ENCODE data around the gene PAIP1. TPM values are rescaled to one million over a fixed set of nuclear protein-coding genes. Genes with fewer than 3 reads are reported as not detected.
"Not testable (repeated sequence)": the region's sequence is repeated elsewhere in the genome, so short reads cannot be mapped to it uniquely, and the experiment has no call there.

The PAIP1 gene
- total and polyA plus RNA-seq, 4 donors: 58.6 to 65.8 (median 63.2) TPM

GRCh38 chr5:43549272-43549671 lies 7.6 kb downstream of the PAIP1 start:
- H3K9me3 ChIP-seq (ENCODE audit: control insufficient read depth, low read length); intact Hi-C loops (cut with DNase I); H3K4me3 ChIP-seq (ENCODE audit: low read length in 2 of 2); ATAC-seq (ENCODE audit: low FRiP score); H3K27me3 ChIP-seq (ENCODE audit: control insufficient read depth in 1 of 2, insufficient read depth in 2 of 2, low read length in 1 of 2); DNase-seq; H3K4me1 ChIP-seq (ENCODE audit: control insufficient read depth in 1 of 2, insufficient read depth in 2 of 2, low read length in 2 of 2); H3K27ac ChIP-seq (ENCODE audit: low read depth in 1 of 2, low read length in 2 of 2): not testable (repeated sequence)
- H3K36me3 ChIP-seq (ENCODE audit: control insufficient read depth in 1 of 2, insufficient read depth in 2 of 2, low read length in 1 of 2): peaks cover 0 to 10% of the 10 kb centered on the region in 2 donors
- WGBS, 2 donors: 94 to 96% methylated on average over 8 of the region's 8 CpGs

- no peak for DNase-seq
- intact Hi-C loops (cut with DNase I): no loop called here
- 59 to 65% methylated on average over 5 of the region's 5 CpGs for WGBS, 2 donors
Measured at GRCh38 chr5:43548358-43548757, 8.5 kb downstream of the PAIP1 start.

GRCh38 chr5:43547532-43547931 lies 9.3 kb downstream of the PAIP1 start:
- no peak for DNase-seq
- no peak overlapping the region for H3K4me3 ChIP-seq (ENCODE audit: low read length in 2 of 2)
- peaks cover 0 to 5% of the 10 kb centered on the region in 2 donors for H3K4me1 ChIP-seq (ENCODE audit: control insufficient read depth in 1 of 2, insufficient read depth in 2 of 2, low read length in 2 of 2)
- no peaks in the 10 kb centered on the region for H3K27me3 ChIP-seq (ENCODE audit: control insufficient read depth in 1 of 2, insufficient read depth in 2 of 2, low read length in 1 of 2)
- intact Hi-C loops (cut with DNase I): no loop called here
- peaks cover 2 to 12% of the 10 kb centered on the region in 2 donors for H3K36me3 ChIP-seq (ENCODE audit: control insufficient read depth in 1 of 2, insufficient read depth in 2 of 2, low read length in 1 of 2)
- 92 to 93% methylated on average over 2 of the region's 2 CpGs for WGBS, 2 donors
- ATAC-seq (ENCODE audit: low FRiP score): no peak
- no peaks in the 10 kb centered on the region for H3K9me3 ChIP-seq (ENCODE audit: control insufficient read depth, low read length)
- H3K27ac ChIP-seq (ENCODE audit: low read depth in 1 of 2, low read length in 2 of 2): no peak overlapping the region

More at GRCh38 chr5:43548358-43548757, 8.5 kb downstream of the PAIP1 start:
- no peak for ATAC-seq (ENCODE audit: low FRiP score)
- Histone ChIP-seq H3K27me3 (ENCODE audit: control insufficient read depth in 1 of 2, insufficient read depth in 2 of 2, low read length in 1 of 2) (no peaks in the 10 kb centered on the region), H3K9me3 (ENCODE audit: control insufficient read depth, low read length) (no peaks in the 10 kb centered on the region), H3K36me3 (ENCODE audit: control insufficient read depth in 1 of 2, insufficient read depth in 2 of 2, low read length in 1 of 2) (peaks cover 2 to 12% of the 10 kb centered on the region in 2 donors), H3K27ac (ENCODE audit: low read depth in 1 of 2, low read length in 2 of 2) (no peak overlapping the region), H3K4me3 (ENCODE audit: low read length in 2 of 2) (no peak overlapping the region), H3K4me1 (ENCODE audit: control insufficient read depth in 1 of 2, insufficient read depth in 2 of 2, low read length in 2 of 2) (peaks cover 0 to 7% of the 10 kb centered on the region in 2 donors)

GRCh38 chr5:43543434-43543833 lies 13.4 kb downstream of the PAIP1 start:
- no peak for DNase-seq
- no peak overlapping the region for H3K4me3 ChIP-seq (ENCODE audit: low read length in 2 of 2)
- intact Hi-C loops (cut with DNase I): no loop called here
- peaks cover 2 to 12% of the 10 kb centered on the region in 2 donors for H3K36me3 ChIP-seq (ENCODE audit: control insufficient read depth in 1 of 2, insufficient read depth in 2 of 2, low read length in 1 of 2)
- H3K9me3 ChIP-seq (ENCODE audit: control insufficient read depth, low read length): no peaks in the 10 kb centered on the region
- no peaks in the 10 kb centered on the region for H3K27me3 ChIP-seq (ENCODE audit: control insufficient read depth in 1 of 2, insufficient read depth in 2 of 2, low read length in 1 of 2)
- peaks cover 0 to 1% of the 10 kb centered on the region in 2 donors for H3K4me1 ChIP-seq (ENCODE audit: control insufficient read depth in 1 of 2, insufficient read depth in 2 of 2, low read length in 2 of 2)
- no peak overlapping the region for H3K27ac ChIP-seq (ENCODE audit: low read depth in 1 of 2, low read length in 2 of 2)
- ATAC-seq (ENCODE audit: low FRiP score): no peak

- Histone ChIP-seq H3K36me3 (ENCODE audit: control insufficient read depth in 1 of 2, insufficient read depth in 2 of 2, low read length in 1 of 2) (peaks cover 2 to 7% of the 10 kb centered on the region in 2 donors), H3K4me3 (ENCODE audit: low read length in 2 of 2) (no peak overlapping the region), H3K4me1 (ENCODE audit: control insufficient read depth in 1 of 2, insufficient read depth in 2 of 2, low read length in 2 of 2) (no peaks in the 10 kb centered on the region), H3K27ac (ENCODE audit: low read depth in 1 of 2, low read length in 2 of 2) (no peak overlapping the region), H3K9me3 (ENCODE audit: control insufficient read depth, low read length) (no peaks in the 10 kb centered on the region), H3K27me3 (ENCODE audit: control insufficient read depth in 1 of 2, insufficient read depth in 2 of 2, low read length in 1 of 2) (no peaks in the 10 kb centered on the region)
- DNase-seq: no peak
- no peak for ATAC-seq (ENCODE audit: low FRiP score)
- 84 to 88% methylated on average over 6 of the region's 6 CpGs for WGBS, 2 donors
- intact Hi-C loops (cut with DNase I): no loop called here
Measured at GRCh38 chr5:43540746-43541145, 16.1 kb downstream of the PAIP1 start.

- DNase-seq: no peak
- H3K4me3 ChIP-seq (ENCODE audit: low read length in 2 of 2): no peak overlapping the region
- no peaks in the 10 kb centered on the region for H3K27me3 ChIP-seq (ENCODE audit: control insufficient read depth in 1 of 2, insufficient read depth in 2 of 2, low read length in 1 of 2)
- no peaks in the 10 kb centered on the region for H3K4me1 ChIP-seq (ENCODE audit: control insufficient read depth in 1 of 2, insufficient read depth in 2 of 2, low read length in 2 of 2)
- intact Hi-C loops (cut with DNase I): no loop called here
- no peak overlapping the region for H3K27ac ChIP-seq (ENCODE audit: low read depth in 1 of 2, low read length in 2 of 2)
- peaks cover 2 to 5% of the 10 kb centered on the region in 2 donors for H3K36me3 ChIP-seq (ENCODE audit: control insufficient read depth in 1 of 2, insufficient read depth in 2 of 2, low read length in 1 of 2)
- no peaks in the 10 kb centered on the region for H3K9me3 ChIP-seq (ENCODE audit: control insufficient read depth, low read length)
- ATAC-seq (ENCODE audit: low FRiP score): no peak
Measured at GRCh38 chr5:43536972-43537371, 19.9 kb downstream of the PAIP1 start.

- intact Hi-C loops (cut with DNase I): no loop called here
- H3K27me3 ChIP-seq (ENCODE audit: control insufficient read depth in 1 of 2, insufficient read depth in 2 of 2, low read length in 1 of 2): no peaks in the 10 kb centered on the region
- DNase-seq: no peak
- no peaks in the 10 kb centered on the region for H3K9me3 ChIP-seq (ENCODE audit: control insufficient read depth, low read length)
- peaks cover 2 to 5% of the 10 kb centered on the region in 2 donors for H3K36me3 ChIP-seq (ENCODE audit: control insufficient read depth in 1 of 2, insufficient read depth in 2 of 2, low read length in 1 of 2)
- H3K27ac ChIP-seq (ENCODE audit: low read depth in 1 of 2, low read length in 2 of 2): no peak overlapping the region
- H3K4me3 ChIP-seq (ENCODE audit: low read length in 2 of 2): no peak overlapping the region
- WGBS, 2 donors: 78 to 81% methylated on average over 2 of the region's 2 CpGs
- no peaks in the 10 kb centered on the region for H3K4me1 ChIP-seq (ENCODE audit: control insufficient read depth in 1 of 2, insufficient read depth in 2 of 2, low read length in 2 of 2)
- no peak for ATAC-seq (ENCODE audit: low FRiP score)
Measured at GRCh38 chr5:43533646-43534045, 23.2 kb downstream of the PAIP1 start.

GRCh38 chr5:43530648-43531047 lies 26.2 kb downstream of the PAIP1 start:
- H3K4me1 ChIP-seq (ENCODE audit: control insufficient read depth in 1 of 2, insufficient read depth in 2 of 2, low read length in 2 of 2): no peaks in the 10 kb centered on the region
- peaks cover 2 to 5% of the 10 kb centered on the region in 2 donors for H3K36me3 ChIP-seq (ENCODE audit: control insufficient read depth in 1 of 2, insufficient read depth in 2 of 2, low read length in 1 of 2)
- H3K27me3 ChIP-seq (ENCODE audit: control insufficient read depth in 1 of 2, insufficient read depth in 2 of 2, low read length in 1 of 2): no peaks in the 10 kb centered on the region
- 95 to 97% methylated on average over 2 of the region's 2 CpGs for WGBS, 2 donors
- no peak overlapping the region for H3K27ac ChIP-seq (ENCODE audit: low read depth in 1 of 2, low read length in 2 of 2)
- no peak overlapping the region for H3K4me3 ChIP-seq (ENCODE audit: low read length in 2 of 2)
- intact Hi-C loops (cut with DNase I): no loop called here
- no peak for ATAC-seq (ENCODE audit: low FRiP score)
- H3K9me3 ChIP-seq (ENCODE audit: control insufficient read depth, low read length): no peaks in the 10 kb centered on the region
- DNase-seq: no peak

- intact Hi-C loops (cut with DNase I): no loop called here
- H3K36me3 ChIP-seq (ENCODE audit: control insufficient read depth in 1 of 2, insufficient read depth in 2 of 2, low read length in 1 of 2): peaks cover 4 to 11% of the 10 kb centered on the region in 2 donors
- H3K27me3 ChIP-seq (ENCODE audit: control insufficient read depth in 1 of 2, insufficient read depth in 2 of 2, low read length in 1 of 2): no peaks in the 10 kb centered on the region
- H3K4me1 ChIP-seq (ENCODE audit: control insufficient read depth in 1 of 2, insufficient read depth in 2 of 2, low read length in 2 of 2): no peaks in the 10 kb centered on the region
- H3K9me3 ChIP-seq (ENCODE audit: control insufficient read depth, low read length): no peaks in the 10 kb centered on the region
- no peak overlapping the region for H3K4me3 ChIP-seq (ENCODE audit: low read length in 2 of 2)
- ATAC-seq (ENCODE audit: low FRiP score) (no peak), DNase-seq (no peak)
- H3K27ac ChIP-seq (ENCODE audit: low read depth in 1 of 2, low read length in 2 of 2): no peak overlapping the region
- 77% methylated on average over 2 of the region's 2 CpGs for WGBS, 2 donors
Measured at GRCh38 chr5:43523662-43524072, 33.2 kb downstream of the PAIP1 start.
